Activated CD4-positive, CD25-positive, alpha-beta regulatory T cell treated with anti-CD3 and anti-CD28 coated beads, Interleukin-2, amount 50 U/mL, for 72 hours (primary cell): Measurements from ENCODE around the gene ZNF697.
"Not testable (repeated sequence)": the region's sequence is repeated elsewhere in the genome, so short reads cannot be mapped to it uniquely, and the experiment has no call there.

Experiments
- DNase-seq: peaks from one replicate; pipeline ENCODE4 v3.0.0; 2021

Gene ZNF697

GRCh38 chr1:119626841-119627240 is 21.2 kb downstream of the ZNF697 start:
- no peak for DNase-seq

- DNase-seq = no peak
Observed at GRCh38 chr1:119626011-119626545, 22.0 kb downstream of the ZNF697 start.

- no peak for DNase-seq
Observed at GRCh38 chr1:119623678-119624077, 24.4 kb downstream of the ZNF697 start.

GRCh38 chr1:119623193-119623515 is 24.9 kb downstream of the ZNF697 start:
- DNase-seq = no peak

GRCh38 chr1:119622311-119623192 is 25.5 kb downstream of the ZNF697 start:
- DNase-seq = no peak

GRCh38 chr1:119621705-119622104 is 26.4 kb downstream of the ZNF697 start:
- DNase-seq = no peak

- no peak for DNase-seq
Observed at GRCh38 chr1:119617751-119618691, 30.0 kb downstream of the ZNF697 start.

GRCh38 chr1:119616748-119617147 is 31.3 kb downstream of the ZNF697 start:
- DNase-seq = not testable (repeated sequence)

- DNase-seq = not testable (repeated sequence)
Observed at GRCh38 chr1:119615100-119615499, 33.0 kb downstream of the ZNF697 start.

GRCh38 chr1:119613769-119614720 is 34.0 kb downstream of the ZNF697 start:
- peak; percentile 62 for DNase-seq

- DNase-seq = peak; percentile 70
Observed at GRCh38 chr1:119611701-119612113, 36.4 kb downstream of the ZNF697 start.

- DNase-seq = not testable (repeated sequence)
Observed at GRCh38 chr1:119608816-119609215, 39.2 kb downstream of the ZNF697 start.

- not testable (repeated sequence) for DNase-seq
Observed at GRCh38 chr1:119607087-119607807, 40.8 kb downstream of the ZNF697 start.

- DNase-seq = no peak
Observed at GRCh38 chr1:119606394-119606793, 41.7 kb downstream of the ZNF697 start.

GRCh38 chr1:119605686-119606085 is 42.4 kb downstream of the ZNF697 start:
- DNase-seq = no peak

- DNase-seq = not testable (repeated sequence)
Observed at GRCh38 chr1:119605080-119605479, 43.0 kb downstream of the ZNF697 start.

GRCh38 chr1:119603695-119604094 is 44.4 kb downstream of the ZNF697 start:
- no peak for DNase-seq

GRCh38 chr1:119603241-119603640 is 44.8 kb downstream of the ZNF697 start:
- not testable (repeated sequence) for DNase-seq

GRCh38 chr1:119602789-119603188 is 45.3 kb downstream of the ZNF697 start:
- DNase-seq = not testable (repeated sequence)

- DNase-seq = no peak
Observed at GRCh38 chr1:119602169-119602568, 45.9 kb downstream of the ZNF697 start.

GRCh38 chr1:119600976-119601375 is 47.1 kb downstream of the ZNF697 start:
- no peak for DNase-seq
